G401 (cell line): Measurements from ENCODE around the gene HOXC13. TPM values are rescaled to one million over a fixed set of nuclear protein-coding genes. Genes with fewer than 3 reads are reported as not detected.

Experiments
- DNase-seq: peaks from one replicate; pipeline ENCODE4 v3.0.0-alpha.2; 2015; ENCODE audit warnings: low spot score
- in situ Hi-C: cut with HindIII; loops from 2 replicates; pipeline ENCODE4 v1.10.0; 2016; ENCODE audit warnings: low sequenced_read_pairs, mixed read lengths
- total RNA-seq: library from RNA; depleted of rRNA; stranded (reverse); fragments of >200 nt; shearing (Covaris generic); gene quantifications from 2 replicates; pipeline ENCODE4 v1.2.3, GENCODE V29; 2014

HOXC13 gene
- total RNA-seq, 1 experiment from 2014 or later: 13.2 TPM

DNA sequence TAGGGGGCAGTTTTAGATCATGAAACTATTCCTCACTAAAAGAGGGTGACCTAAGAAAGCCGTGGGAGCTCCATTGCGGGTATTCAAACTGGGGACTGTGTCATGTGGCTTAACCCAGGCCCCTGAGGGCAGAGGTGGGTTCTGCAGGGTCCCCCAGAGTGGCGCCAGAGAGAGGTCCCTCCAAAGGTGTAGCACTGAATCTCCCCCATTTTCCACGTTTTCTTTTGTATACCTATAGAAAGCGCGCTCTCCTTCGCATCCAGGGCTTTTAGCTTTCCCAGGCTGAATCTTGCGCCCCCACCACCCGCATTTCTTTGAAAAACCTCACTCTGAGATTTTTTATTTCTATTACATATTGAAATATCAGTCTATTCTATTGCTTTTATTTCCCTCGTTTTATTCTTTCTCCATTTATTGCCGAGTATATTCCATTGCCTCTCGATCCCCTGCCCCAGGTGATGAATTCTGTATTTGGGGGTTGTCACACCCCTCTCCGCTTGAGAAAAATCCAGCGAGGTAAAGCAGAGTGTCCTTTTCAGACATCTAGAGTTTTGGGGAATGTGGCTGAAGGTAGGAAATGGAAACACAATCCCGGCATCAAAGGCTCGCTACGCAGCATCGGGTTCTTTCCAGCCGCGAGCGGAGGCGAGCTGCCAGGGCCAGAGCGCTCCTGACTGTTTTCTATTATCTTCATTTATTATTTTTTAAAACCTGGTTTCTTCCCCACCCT, 870 bp upstream of the HOXC13 start:
- in situ Hi-C loops: no loop called here

DNA sequence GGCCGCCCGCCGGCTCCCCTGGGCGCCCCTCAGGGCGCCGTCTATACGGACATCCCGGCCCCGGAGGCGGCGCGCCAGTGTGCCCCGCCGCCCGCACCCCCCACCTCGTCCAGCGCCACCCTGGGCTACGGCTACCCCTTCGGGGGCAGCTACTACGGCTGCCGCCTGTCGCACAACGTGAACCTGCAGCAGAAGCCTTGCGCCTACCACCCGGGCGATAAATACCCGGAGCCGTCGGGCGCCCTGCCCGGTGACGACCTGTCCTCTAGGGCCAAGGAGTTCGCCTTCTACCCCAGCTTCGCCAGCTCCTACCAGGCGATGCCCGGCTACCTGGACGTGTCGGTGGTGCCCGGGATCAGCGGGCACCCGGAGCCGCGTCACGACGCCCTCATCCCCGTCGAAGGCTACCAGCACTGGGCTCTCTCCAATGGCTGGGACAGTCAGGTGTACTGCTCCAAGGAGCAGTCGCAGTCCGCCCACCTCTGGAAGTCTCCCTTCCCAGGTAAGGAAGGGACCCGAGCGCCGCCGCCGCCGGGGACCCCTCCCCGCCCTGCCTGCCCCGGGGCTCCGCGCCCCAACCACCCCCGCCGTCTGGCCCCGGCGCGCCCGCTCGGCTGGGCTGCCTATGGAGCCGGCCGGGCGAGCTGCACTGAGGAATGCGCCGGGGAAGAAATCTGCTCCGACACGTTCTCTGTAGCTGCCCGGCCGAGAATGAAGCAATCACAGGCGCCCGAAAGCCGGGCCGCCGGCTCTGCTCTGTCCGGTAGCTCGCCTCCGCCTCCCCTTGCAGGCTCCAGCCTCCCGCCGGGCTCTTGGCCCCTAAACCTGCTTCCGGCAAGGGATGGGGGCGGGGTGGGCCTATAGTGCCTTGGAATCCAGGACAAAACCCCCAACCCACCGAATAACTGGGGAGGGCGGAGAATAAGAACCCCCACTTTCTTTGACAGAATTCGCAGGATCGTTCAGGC, 794 bp downstream of the HOXC13 start:
- in situ Hi-C loops: no loop called here
- DNase-seq: no peak

More for the DNA sequence above, 870 bp upstream of the HOXC13 start:
- no peak for DNase-seq

DNA sequence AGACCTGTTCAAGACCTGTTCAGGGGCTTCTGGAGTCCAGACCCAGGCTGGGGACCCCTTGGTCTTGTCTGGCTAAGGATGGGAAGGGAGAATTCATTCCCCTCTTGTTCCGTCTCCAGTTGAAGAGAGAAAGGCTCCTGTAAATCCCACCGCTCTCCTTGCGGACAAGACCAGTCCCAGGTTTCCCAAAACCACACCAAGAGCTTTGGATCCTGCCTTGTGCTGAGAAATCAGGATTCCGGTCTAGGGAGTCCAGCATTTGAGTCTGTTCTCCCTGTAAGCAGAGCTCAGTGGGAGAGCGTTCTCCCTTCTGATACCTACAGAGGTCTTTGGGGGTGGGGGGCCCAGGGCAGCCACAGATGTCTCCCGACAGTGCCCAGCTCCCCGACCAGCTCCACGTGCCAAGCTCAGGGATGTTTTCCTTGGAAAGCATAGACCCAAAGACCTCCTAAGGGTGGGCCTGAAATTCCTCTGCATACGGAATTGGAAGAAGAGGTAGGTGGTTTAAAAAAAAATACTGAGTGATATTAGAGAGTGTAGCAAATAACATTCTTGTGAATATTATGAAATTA, 1.9 kb downstream of the HOXC13 start:
- no peak for DNase-seq
- in situ Hi-C loops: no loop called here

DNA sequence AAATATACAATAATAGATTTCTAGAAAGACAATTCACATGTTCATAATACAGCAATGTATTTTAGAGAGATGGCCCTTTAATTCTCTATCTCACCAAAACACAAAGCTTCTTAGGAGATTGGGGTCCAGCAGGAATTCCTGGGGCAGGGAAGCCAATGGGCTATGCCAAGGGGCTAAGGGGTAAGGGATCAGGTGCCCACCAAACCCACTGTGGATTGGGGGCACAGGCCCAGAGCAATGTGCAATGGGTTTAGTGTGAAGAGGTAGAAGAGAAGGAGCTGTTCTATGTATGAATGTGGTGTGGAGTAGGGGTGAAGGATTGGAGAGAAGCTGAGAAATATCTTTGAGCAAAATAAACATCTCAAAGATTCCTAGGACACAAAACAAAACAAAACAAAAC, 2.6 kb downstream of the HOXC13 start:
- in situ Hi-C loops: no loop called here
- DNase-seq: no peak

DNA sequence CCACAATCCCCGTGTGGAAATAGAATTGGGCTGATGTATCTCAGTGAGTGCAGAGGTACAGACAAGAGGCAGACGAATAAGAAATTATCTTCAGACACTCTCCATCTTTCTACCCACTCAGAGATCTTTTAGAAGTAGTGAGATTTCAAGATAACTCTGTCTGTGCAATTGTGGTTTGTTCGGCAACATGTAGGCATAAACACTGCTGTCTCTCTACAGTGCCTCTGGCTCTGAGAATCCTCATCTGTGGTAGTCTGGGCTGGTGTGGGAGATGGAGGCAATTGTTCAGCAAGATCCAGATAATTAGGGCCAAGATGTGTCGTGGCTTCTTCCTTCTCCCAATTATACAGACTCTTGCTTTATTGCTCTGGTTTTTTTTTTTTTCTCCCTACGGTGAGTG, 3.1 kb downstream of the HOXC13 start:
- no peak for DNase-seq
- in situ Hi-C loops: no loop called here

DNA sequence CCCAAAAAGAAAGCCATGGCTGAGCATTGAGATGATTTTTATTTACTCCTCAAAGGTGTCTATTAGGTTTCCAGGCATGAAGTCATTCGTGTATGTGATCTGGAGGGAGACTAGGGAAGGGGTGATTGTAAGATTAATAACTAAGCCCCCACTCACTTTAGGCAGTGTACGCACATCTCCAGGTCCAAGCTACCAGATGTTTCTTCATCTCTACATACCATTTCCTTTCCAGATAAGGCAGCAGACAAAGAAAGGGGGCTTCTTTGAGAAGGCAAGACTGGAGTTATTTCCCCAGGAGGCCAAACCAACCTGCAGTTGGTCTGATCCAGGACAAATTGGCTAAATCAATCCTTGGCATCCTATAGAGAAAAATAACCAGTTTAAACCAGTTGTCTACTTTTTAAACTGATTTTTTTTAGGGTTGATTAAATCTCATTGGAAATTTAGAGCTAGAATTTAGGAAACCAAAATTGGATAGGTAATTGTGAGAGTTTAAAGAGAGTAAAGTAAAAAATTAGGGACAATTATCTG, 3.9 kb downstream of the HOXC13 start:
- in situ Hi-C loops: no loop called here

GRCh38 chr12:53944209-53944608, 5.6 kb downstream of the HOXC13 start:
- in situ Hi-C loops: no loop called here
- no peak for DNase-seq

More for the DNA sequence above, 3.9 kb downstream of the HOXC13 start:
- DNase-seq: no peak

DNA sequence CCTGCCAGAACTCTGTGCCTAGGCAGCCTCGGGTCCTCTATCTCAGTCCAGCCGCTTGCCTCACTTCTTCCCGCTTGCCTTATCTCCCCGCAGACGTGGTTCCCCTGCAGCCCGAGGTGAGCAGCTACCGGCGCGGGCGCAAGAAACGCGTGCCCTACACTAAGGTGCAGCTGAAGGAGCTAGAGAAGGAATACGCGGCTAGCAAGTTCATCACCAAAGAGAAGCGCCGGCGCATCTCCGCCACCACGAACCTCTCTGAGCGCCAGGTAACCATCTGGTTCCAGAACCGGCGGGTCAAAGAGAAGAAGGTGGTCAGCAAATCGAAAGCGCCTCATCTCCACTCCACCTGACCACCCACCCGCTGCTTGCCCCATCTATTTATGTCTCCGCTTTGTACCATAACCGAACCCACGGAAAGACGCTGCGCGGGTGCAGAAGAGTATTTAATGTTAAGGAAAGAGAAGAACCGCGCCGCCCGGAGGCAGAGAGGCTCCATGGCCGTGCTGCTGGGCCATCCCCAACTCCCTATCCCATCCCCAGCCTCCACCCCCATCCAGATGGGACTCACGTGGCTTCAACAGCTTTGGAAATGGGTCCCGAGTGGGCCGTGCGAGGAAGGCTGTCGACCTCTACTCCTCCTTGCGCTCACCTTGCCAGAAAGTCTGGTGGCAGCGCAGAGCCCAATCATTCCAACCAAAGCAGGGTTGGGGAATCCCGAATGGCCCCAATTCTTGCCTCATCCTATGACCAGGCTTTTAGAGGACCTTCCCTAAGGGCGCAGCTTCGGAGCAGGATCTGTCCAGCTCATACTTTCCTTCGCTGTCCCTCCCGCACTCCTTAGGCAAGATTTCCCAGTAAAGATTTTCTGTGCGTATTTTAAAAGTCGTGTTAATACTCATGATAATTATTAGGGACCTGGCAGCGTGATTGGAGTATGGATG, 6.5 kb downstream of the HOXC13 start:
- in situ Hi-C loops: no loop called here
- DNase-seq: no peak

DNA sequence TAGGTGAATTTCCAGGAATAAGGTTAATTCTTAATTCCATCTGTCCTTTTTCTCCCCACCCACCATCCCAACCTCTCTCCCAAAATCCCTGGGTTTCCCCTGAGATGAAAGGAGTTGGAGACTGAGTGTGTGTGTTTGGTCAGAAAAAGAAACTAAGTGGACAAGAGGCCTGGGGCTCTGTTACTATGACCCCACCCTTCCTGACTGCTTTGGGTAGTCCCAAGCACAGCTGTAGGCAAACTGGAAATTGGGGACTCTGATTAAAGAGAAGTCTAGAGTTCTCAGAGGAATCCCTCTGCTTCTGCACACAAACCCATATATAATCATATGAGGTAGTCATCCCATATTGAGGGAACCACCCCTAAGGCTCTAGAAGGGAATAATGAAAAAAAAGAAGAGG, 9.1 kb downstream of the HOXC13 start:
- DNase-seq: no peak
- in situ Hi-C loops: no loop called here

DNA sequence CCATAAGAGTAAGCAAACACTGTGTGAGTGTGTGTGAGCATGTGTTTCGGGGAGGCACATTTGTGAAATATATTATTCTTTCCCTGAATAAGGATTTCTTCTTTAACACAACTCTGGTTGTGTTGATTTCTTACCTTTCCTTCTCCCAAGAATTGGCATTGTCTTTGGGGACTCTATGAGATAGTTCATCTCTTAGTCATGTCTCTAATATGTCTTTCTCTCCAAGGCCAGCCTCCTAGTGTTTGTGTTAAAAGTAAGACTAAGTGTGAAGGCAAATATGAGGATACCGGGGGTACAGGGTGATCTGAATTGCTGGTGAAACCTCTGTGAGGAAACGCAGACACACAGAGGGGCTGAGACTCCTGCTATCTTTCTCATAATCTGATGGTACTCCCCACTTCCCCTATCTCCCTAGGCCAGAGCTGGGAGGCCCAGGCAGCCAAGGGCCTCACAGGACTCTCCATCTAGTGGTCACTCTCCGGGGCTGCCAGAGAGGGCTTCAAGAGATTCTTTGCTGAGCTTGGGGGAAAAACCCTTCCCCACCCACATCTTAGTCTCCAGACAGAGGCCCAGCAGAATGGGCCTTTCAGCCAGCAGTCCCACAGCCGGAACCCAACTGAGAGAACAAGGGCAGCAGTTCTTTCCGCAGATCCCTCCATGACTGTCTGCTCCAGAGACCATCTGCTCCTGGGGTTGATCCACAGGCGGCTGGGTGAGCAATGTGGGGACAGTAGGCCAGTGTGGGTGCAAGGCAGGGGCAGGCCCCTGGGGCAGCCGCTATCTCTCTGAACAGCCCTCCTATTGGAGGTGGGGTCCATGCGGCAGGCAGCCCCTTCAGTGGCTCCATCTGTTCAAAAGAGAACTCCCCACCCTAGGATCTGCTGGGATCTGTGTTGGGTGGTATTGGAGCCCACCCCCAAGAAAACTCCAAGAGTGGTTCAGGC, 10.3 kb downstream of the HOXC13 start:
- no peak for DNase-seq
- in situ Hi-C loops: no loop called here

- in situ Hi-C loops: no loop called here
- no peak for DNase-seq
These were observed 11.2 kb downstream of the HOXC13 start for GRCh38 chr12:53949631-53950436.

GRCh38 chr12:53950437-53950773, 11.8 kb downstream of the HOXC13 start:
- no peak for DNase-seq
- in situ Hi-C loops: no loop called here

- DNase-seq: no peak
- in situ Hi-C loops: no loop called here
These were observed 12.4 kb downstream of the HOXC13 start for GRCh38 chr12:53950789-53951576.

DNA sequence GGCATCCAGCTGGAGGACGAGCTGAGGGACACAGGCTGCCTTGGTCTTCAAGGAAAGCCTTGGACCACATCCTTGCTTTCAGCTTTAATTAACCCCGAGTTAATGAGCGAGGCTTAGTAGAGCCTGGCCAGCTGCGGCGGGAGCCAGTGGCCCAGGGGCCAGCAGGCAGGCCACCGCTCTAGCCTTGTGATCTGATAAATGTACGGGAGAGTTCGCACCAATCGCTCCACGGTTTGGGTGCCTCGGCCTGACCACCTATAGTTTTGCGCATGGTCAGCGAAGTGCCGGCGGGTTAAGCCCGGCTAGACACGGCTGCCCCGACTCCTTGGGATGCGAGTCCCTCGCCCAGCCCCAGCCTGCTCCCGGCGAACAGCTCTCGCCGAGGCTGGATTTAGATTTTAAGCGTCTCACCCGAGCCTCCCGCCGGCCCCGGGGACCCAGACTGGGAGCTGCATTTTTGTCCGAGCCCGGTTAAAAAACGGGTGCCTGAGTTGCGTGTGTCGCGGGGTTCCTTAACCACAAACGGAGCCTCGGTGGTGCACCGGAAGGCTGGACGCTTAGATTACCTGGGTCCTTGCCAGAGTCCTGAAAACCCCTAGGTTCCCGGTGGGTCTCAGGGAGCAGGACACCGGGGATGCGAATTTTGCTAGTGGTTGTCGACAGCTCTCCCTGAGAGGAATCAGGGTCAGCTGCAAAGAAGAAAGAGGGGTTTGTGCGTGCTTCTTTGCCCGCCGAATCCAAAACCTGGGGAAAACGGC, 13.1 kb downstream of the HOXC13 start:
- in situ Hi-C loops: no loop called here
- no peak for DNase-seq

- DNase-seq: no peak
- in situ Hi-C loops: no loop called here
These were observed 13.7 kb downstream of the HOXC13 start for GRCh38 chr12:53952335-53952694.
